AG09309 (cell line): ENCODE data around the gene MEF2C.

Experiments used
- DNase-seq: peaks from one replicate; pipeline ENCODE4 v3.0.0-alpha.2; 2010; ENCODE audit warnings: low read depth
- H3K4me3 ChIP-seq: 2 replicates; pipeline ENCODE4 v1.5.1; 2011; ENCODE audit warnings: mild to moderate bottlenecking, low read depth, low read length, moderate library complexity; ENCODE audit not compliant: control insufficient read depth
- CTCF ChIP-seq: IDR thresholded peaks from 2 replicates; pipeline ENCODE4 v1.5.1; 2011; ENCODE audit warnings: mild to moderate bottlenecking, low read depth, low read length, inconsistent platforms; ENCODE audit not compliant: insufficient read depth, control insufficient read depth; ENCODE audit errors: missing control alignments

Gene MEF2C

GRCh38 chr5:88702332-88702731 is 180.7 kb downstream of the MEF2C start:
- H3K4me3 ChIP-seq: no peak overlapping the region
- DNase-seq: no peak
- no peak for TF ChIP-seq CTCF

DNA sequence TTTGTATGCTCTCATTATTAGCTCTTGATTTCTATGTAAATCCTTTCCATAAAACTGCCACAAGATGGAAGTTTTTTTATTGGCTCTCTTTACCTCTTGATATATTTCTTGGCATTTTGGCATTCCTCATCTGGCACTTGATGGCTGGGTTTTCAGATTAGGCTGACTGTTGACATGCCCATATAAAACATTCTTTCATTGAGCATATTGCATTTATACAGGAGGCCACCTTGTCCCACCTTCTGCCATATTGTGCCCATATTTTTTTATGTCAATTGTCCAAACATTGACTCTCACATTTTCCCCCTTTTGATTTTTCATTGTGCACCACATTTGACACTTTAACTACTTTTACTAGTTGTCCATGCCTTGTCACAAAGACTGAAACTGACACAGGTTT is 182.9 kb downstream of the MEF2C start:
- TF ChIP-seq CTCF: no peak
- DNase-seq: no peak
- no peak overlapping the region for H3K4me3 ChIP-seq

DNA sequence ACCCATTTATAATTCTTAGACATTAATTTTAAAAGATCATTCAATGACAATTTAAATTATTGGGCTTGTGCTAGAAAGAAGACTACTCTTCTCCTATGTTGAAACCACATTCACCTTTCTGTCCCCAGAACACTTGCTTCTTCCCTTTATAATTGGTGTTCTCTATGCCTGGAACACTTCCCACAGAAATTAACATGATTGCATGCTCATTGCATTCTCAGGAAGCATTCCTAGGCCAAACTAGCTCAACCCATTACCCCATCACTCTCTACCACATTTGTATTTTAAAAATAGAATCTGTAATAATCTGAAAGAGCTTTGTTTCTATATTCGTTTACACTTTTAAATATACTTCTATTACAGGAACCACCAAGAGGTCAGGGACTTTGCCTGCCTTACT is 184.7 kb downstream of the MEF2C start:
- DNase-seq: no peak

GRCh38 chr5:88696466-88696865 is 186.5 kb downstream of the MEF2C start:
- no peak for DNase-seq
- no peak for TF ChIP-seq CTCF
- H3K4me3 ChIP-seq: no peak overlapping the region

More for the DNA sequence above, 184.7 kb downstream of the MEF2C start:
- no peak overlapping the region for H3K4me3 ChIP-seq
- no peak for TF ChIP-seq CTCF

GRCh38 chr5:88695931-88696330 is 187.1 kb downstream of the MEF2C start:
- H3K4me3 ChIP-seq: no peak overlapping the region
- TF ChIP-seq CTCF: no peak
- no peak for DNase-seq

- TF ChIP-seq CTCF: no peak
- DNase-seq: no peak
- H3K4me3 ChIP-seq: no peak overlapping the region
Measured at GRCh38 chr5:88695232-88695631, 187.8 kb downstream of the MEF2C start.
